Measurements from ENCODE around the gene IL18.

IL18 gene

GRCh38 chr11:112132737-112133136 lies 31.2 kb downstream of the IL18 start:
- Histone ChIP-seq H3K4me3 (no peak overlapping the region), H3K27ac (no peak overlapping the region)
- TF ChIP-seq CTCF (IDR thresholded peaks at IDR 0.05), result no peak
- DNase-seq (ENCODE audit: low spot score), result no peak

GRCh38 chr11:112129656-112130055 lies 34.2 kb downstream of the IL18 start:
- DNase-seq (ENCODE audit: low spot score), result no peak
- TF ChIP-seq CTCF (IDR thresholded peaks at IDR 0.05), result no peak
- Histone ChIP-seq H3K4me3 (no peak overlapping the region), H3K27ac (no peak overlapping the region)

GRCh38 chr11:112128483-112129121 lies 35.3 kb downstream of the IL18 start:
- no peak for TF ChIP-seq CTCF (IDR thresholded peaks at IDR 0.05)
- DNase-seq (ENCODE audit: low spot score), result no peak
- H3K27ac ChIP-seq, result peak overlapping the region in 1 of 2 donors; percentile 29
- H3K4me3 ChIP-seq, result no peak overlapping the region

DNA sequence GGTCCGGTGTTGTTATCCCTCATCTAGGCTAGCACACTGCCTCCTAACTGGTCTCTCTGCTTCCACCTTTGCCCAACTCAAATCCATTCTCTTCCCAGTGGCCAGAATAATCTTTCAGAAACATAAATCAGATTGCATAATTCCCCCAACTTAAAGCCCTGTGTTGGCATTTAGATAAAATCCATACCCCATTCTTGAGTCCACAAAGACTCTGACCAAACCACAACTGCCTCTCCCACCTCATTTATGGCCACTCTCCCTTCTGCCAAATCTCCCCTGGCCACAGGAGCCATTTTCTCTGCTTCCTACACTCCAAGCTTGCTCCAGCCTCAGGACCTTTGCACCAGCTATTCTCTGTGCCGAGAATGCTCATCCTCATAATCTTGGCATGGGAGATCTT lies 36.8 kb downstream of the IL18 start:
- no peak overlapping the region for H3K27ac ChIP-seq
- TF ChIP-seq CTCF (IDR thresholded peaks at IDR 0.05), result no peak
- DNase-seq (ENCODE audit: low spot score), result no peak
- no peak overlapping the region for H3K4me3 ChIP-seq

GRCh38 chr11:112123129-112123528 lies 40.8 kb downstream of the IL18 start:
- no peak for TF ChIP-seq CTCF (IDR thresholded peaks at IDR 0.05)
- Histone ChIP-seq H3K4me3 (no peak overlapping the region), H3K27ac (no peak overlapping the region)
- DNase-seq (ENCODE audit: low spot score), result no peak

DNA sequence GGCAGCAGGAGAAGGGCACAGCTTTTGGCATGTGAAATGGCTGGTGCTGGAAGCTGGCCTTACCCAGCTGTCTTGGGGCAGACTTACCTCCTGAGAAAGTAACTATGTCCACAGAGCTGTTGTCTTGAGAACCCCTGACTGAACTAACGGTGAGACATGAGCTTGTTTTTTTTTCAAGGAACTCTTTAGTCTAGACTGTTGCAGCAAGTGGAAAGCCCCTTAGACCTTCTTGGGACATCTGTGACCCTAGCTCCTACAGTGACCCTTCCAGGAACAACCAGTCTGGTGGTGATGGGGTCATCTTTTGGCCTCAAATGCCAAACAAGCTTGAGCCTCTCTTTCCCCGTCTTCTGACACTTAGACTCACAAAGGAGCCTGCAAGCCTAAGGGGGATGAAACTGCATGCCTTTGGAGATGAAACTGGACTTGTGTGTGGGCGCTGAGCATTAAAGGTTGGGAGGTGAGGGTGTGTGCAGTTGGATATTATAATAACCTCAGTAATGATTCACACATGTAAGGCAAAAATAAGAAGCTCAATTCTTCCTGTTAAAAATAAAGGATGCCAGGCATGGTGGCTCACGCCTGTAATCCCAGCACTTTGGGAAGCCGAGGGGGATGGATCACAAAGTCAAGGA lies 41.8 kb downstream of the IL18 start:
- no peak for DNase-seq (ENCODE audit: low spot score)
- H3K27ac ChIP-seq, result no peak overlapping the region
- no peak for TF ChIP-seq CTCF (IDR thresholded peaks at IDR 0.05)
- no peak overlapping the region for H3K4me3 ChIP-seq

- TF ChIP-seq CTCF (IDR thresholded peaks at IDR 0.05), result no peak
- H3K4me3 ChIP-seq, result no peak overlapping the region
- no peak for DNase-seq (ENCODE audit: low spot score)
- no peak overlapping the region for H3K27ac ChIP-seq
Observed at GRCh38 chr11:112118176-112118575, 45.7 kb downstream of the IL18 start.

Data from coronary artery (tissue), 2 donors.